ENCODE results near the gene TBC1D22A.
"Not testable (repeated sequence)": the region's sequence is repeated elsewhere in the genome, so short reads cannot be mapped to it uniquely, and the experiment has no call there.

The TBC1D22A gene

GRCh38 chr22:46806794-46807193 is 44.3 kb downstream of the TBC1D22A start:
- TF ChIP-seq ZNF274 (IDR thresholded peaks at IDR 0.05; ENCODE audit: low read depth, low read length), result no peak
- no peak overlapping the region for H3K4me3 ChIP-seq (ENCODE audit: low read length)

- TF ChIP-seq ZNF274 (IDR thresholded peaks at IDR 0.05; ENCODE audit: low read depth, low read length), result no peak
- no peak overlapping the region for H3K4me3 ChIP-seq (ENCODE audit: low read length)
These were observed 45.0 kb downstream of the TBC1D22A start for GRCh38 chr22:46807458-46807857.

- TF ChIP-seq ZNF274 (IDR thresholded peaks at IDR 0.05; ENCODE audit: low read depth, low read length), result no peak
- H3K4me3 ChIP-seq (ENCODE audit: low read length), result no peak overlapping the region
These were observed 46.9 kb downstream of the TBC1D22A start for GRCh38 chr22:46809153-46809885.

- no peak overlapping the region for H3K4me3 ChIP-seq (ENCODE audit: low read length)
- TF ChIP-seq ZNF274 (IDR thresholded peaks at IDR 0.05; ENCODE audit: low read depth, low read length), result no peak
These were observed 48.7 kb downstream of the TBC1D22A start for GRCh38 chr22:46810856-46811786.

- no peak overlapping the region for H3K4me3 ChIP-seq (ENCODE audit: low read length)
- no peak for TF ChIP-seq ZNF274 (IDR thresholded peaks at IDR 0.05; ENCODE audit: low read depth, low read length)
These were observed 49.7 kb downstream of the TBC1D22A start for GRCh38 chr22:46812034-46812605.

GRCh38 chr22:46812788-46813187 is 50.3 kb downstream of the TBC1D22A start:
- no peak for TF ChIP-seq ZNF274 (IDR thresholded peaks at IDR 0.05; ENCODE audit: low read depth, low read length)
- no peak overlapping the region for H3K4me3 ChIP-seq (ENCODE audit: low read length)

GRCh38 chr22:46813816-46814597 is 51.6 kb downstream of the TBC1D22A start:
- no peak overlapping the region for H3K4me3 ChIP-seq (ENCODE audit: low read length)
- no peak for TF ChIP-seq ZNF274 (IDR thresholded peaks at IDR 0.05; ENCODE audit: low read depth, low read length)

- TF ChIP-seq ZNF274 (IDR thresholded peaks at IDR 0.05; ENCODE audit: low read depth, low read length), result no peak
- H3K4me3 ChIP-seq (ENCODE audit: low read length), result no peak overlapping the region
These were observed 52.7 kb downstream of the TBC1D22A start for GRCh38 chr22:46815132-46815531.

- TF ChIP-seq ZNF274 (IDR thresholded peaks at IDR 0.05; ENCODE audit: low read depth, low read length), result no peak
- no peak overlapping the region for H3K4me3 ChIP-seq (ENCODE audit: low read length)
These were observed 53.1 kb downstream of the TBC1D22A start for GRCh38 chr22:46815559-46815895.

GRCh38 chr22:46815896-46816731 is 53.7 kb downstream of the TBC1D22A start:
- TF ChIP-seq ZNF274 (IDR thresholded peaks at IDR 0.05; ENCODE audit: low read depth, low read length), result no peak

GRCh38 chr22:46817390-46817789 is 54.9 kb downstream of the TBC1D22A start:
- H3K4me3 ChIP-seq (ENCODE audit: low read length), result not testable (repeated sequence)

More at GRCh38 chr22:46815896-46816731, 53.7 kb downstream of the TBC1D22A start:
- H3K4me3 ChIP-seq (ENCODE audit: low read length), result no peak overlapping the region

- TF ChIP-seq ZNF274 (IDR thresholded peaks at IDR 0.05; ENCODE audit: low read depth, low read length), result no peak
- no peak overlapping the region for H3K4me3 ChIP-seq (ENCODE audit: low read length)
These were observed 60.8 kb downstream of the TBC1D22A start for GRCh38 chr22:46823248-46823647.

- no peak overlapping the region for H3K4me3 ChIP-seq (ENCODE audit: low read length)
- no peak for TF ChIP-seq ZNF274 (IDR thresholded peaks at IDR 0.05; ENCODE audit: low read depth, low read length)
These were observed 61.2 kb downstream of the TBC1D22A start for GRCh38 chr22:46823654-46824053.
